Activated T-helper 1 cell treated with anti-CD3 and anti-CD28 coated beads, Interleukin-2, amount 50 U/mL, for 16 hours (primary cell): Measurements from ENCODE around the gene FGD1.

Experiments
- DNase-seq, 2 donors: peaks; one replicate each; pipeline ENCODE4 v3.0.0-alpha.2; 2020; ENCODE audit warnings: low read depth in 1 of 2, low spot score in 1 of 2

The FGD1 gene

GRCh38 chrX:54407266-54407665, 88.8 kb downstream of the FGD1 start:
- no peak for DNase-seq

- no peak for DNase-seq
Observed at GRCh38 chrX:54397113-54397512, 98.9 kb downstream of the FGD1 start.
